Measurements from ENCODE around the gene PSMC4. TPM values are rescaled to one million over a fixed set of nuclear protein-coding genes. Genes with fewer than 3 reads are reported as not detected.

Gene PSMC4
- total RNA-seq, 1 experiment from 2014 or later, result 111 TPM

- Histone ChIP-seq H3K79me2 (ENCODE audit: insufficient read depth, low read length) (no peaks in the 10 kb centered on the region), H3T11ph (ENCODE audit: low read length) (no peak overlapping the region), H2BK12ac (ENCODE audit: insufficient read length, low read depth, low read length) (no peak overlapping the region), H3K9ac (ENCODE audit: extremely low read depth, insufficient read length, low read length) (no peak overlapping the region), H3K56ac (ENCODE audit: insufficient read length, low read depth, low read length) (no peak overlapping the region), H4K8ac (replicated peaks; ENCODE audit: insufficient read length, low read depth, low read length) (no peak overlapping the region), H2AK5ac (ENCODE audit: insufficient read length, low read length) (no peak overlapping the region), H3K4me1 (ENCODE audit: insufficient read depth, low read length) (no peaks in the 10 kb centered on the region), H3K23ac (ENCODE audit: insufficient read length, low read depth, low read length) (no peak overlapping the region), H3K27me3 (ENCODE audit: insufficient read depth, low read length) (no peaks in the 10 kb centered on the region), H2BK120ac (ENCODE audit: low read depth, low read length, poor library complexity, severe bottlenecking) (no peak overlapping the region), H3K4ac (ENCODE audit: low read depth, low read length) (no peak overlapping the region), H3K9me3 (ENCODE audit: control insufficient read depth, low read depth, low read length) (no peaks in the 10 kb centered on the region), H4K5ac (ENCODE audit: insufficient read length, low read depth, low read length) (no peak overlapping the region), H3K79me1 (ENCODE audit: insufficient read depth, low read depth, low read length, poor library complexity, severe bottlenecking) (no peaks in the 10 kb centered on the region), H2AFZ (ENCODE audit: low read length) (no peak overlapping the region), H2BK5ac (ENCODE audit: insufficient read length, low read length) (no peak overlapping the region), H2BK15ac (ENCODE audit: low read depth, low read length) (no peak overlapping the region), H3K4me2 (ENCODE audit: insufficient read depth, insufficient read length, low read length) (no peak overlapping the region), H3K23me2 (ENCODE audit: insufficient read length, low read depth, low read length, poor library complexity, severe bottlenecking) (no peaks in the 10 kb centered on the region), H2BK20ac (ENCODE audit: low read depth, low read length, poor library complexity, severe bottlenecking) (no peak overlapping the region), H4K91ac (ENCODE audit: insufficient read length, low read depth, low read length) (no peak overlapping the region), H4K20me1 (ENCODE audit: control insufficient read depth, insufficient read depth, insufficient read length) (no peaks in the 10 kb centered on the region), H3K18ac (ENCODE audit: insufficient read length, low read depth, low read length) (no peak overlapping the region), H3K14ac (ENCODE audit: insufficient read depth, low read length) (no peak overlapping the region), H3K27ac (ENCODE audit: insufficient read length, low read depth, low read length) (no peak overlapping the region)
- Mint-ChIP-seq H3K4me3 (no peak overlapping the region), H3K36me3 (ENCODE audit: insufficient read depth in 1 of 3, low read depth in 3 of 3) (no peaks in the 10 kb centered on the region), H3K27me3 (ENCODE audit: low read depth) (no peaks in the 10 kb centered on the region), H3K4me1 (peaks cover 8 to 10% of the 10 kb centered on the region in 2 experiments; a peak in 3 of 4 replicates), H3K9me3 (peaks cover 0 to 2% of the 10 kb centered on the region in 2 experiments; a peak in 1 of 5 replicates), H3K27ac (no peak overlapping the region)
- DNase-seq, result no peak
- no peak for TF ChIP-seq CTCF (conservative IDR thresholded peaks at IDR 0.05)
- WGBS (ENCODE audit: extremely low coverage, insufficient read length, low lambda C conversion rate), result no CpG with 5 or more reads among the region's 2 CpGs
Observed at GRCh38 chr19:39937787-39938186, 33.2 kb upstream of the PSMC4 start.
